HG03097 (cell line): ENCODE data around the gene FBXO34.
"Not testable (repeated sequence)": the region's sequence is repeated elsewhere in the genome, so short reads cannot be mapped to it uniquely, and the experiment has no call there.

Source experiments
- ATAC-seq: cut with Tn5 transposase; IDR thresholded peaks from one replicate; pipeline ENCODE4 v1.9.1; 2021; ENCODE audit not compliant: unreplicated experiment, low FRiP score

FBXO34 gene

GRCh38 chr14:55340482-55340881 lies 69.3 kb downstream of the FBXO34 start:
- no peak for ATAC-seq

GRCh38 chr14:55341781-55342180 lies 70.6 kb downstream of the FBXO34 start:
- ATAC-seq, result no peak

DNA sequence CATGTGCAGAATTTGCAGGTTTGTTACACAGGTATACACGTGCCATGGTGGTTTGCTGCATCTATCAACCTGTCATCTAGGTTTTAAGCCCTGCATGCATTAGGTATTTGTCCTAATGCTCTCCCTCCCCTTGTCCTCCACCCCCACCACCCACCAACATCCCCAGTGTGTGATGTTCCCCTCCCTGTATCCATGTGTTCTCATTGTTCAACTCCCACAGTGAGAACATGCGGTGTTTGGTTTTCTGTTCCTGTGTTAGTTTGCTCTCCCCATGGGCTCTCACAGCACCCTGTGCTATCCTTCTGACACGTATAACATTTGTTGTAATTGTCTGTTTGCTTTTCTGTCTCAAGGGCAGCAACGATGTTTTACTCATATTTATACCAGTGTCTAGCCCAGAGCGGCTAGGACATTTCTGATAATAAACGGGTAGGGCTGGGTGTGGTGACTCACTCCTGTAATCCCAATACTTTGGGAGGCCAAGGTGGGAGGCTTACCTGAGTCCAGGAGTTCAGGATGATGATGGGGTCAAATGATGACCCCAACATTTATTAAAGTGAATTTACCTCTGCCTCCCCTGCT lies 73.5 kb downstream of the FBXO34 start:
- not testable (repeated sequence) for ATAC-seq

DNA sequence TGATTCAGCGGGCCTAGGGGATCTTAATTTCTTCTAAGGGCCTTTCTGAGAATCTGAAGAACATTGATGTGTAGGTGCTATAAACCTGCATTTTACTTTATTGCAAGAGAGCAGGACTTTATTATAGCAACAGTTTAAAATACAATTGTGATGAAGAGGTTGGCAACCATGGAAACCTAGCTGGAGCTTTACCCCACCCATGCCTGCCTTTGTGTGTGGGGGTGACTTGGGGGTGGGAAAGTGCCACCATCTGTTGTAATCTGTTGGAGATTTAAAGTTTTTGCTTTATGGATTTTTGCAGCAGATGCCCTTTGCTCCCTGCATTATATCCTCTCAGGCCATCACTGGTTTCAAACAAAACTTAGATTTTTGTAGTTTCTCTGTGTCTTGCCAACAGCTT lies 75.8 kb downstream of the FBXO34 start:
- no peak for ATAC-seq

DNA sequence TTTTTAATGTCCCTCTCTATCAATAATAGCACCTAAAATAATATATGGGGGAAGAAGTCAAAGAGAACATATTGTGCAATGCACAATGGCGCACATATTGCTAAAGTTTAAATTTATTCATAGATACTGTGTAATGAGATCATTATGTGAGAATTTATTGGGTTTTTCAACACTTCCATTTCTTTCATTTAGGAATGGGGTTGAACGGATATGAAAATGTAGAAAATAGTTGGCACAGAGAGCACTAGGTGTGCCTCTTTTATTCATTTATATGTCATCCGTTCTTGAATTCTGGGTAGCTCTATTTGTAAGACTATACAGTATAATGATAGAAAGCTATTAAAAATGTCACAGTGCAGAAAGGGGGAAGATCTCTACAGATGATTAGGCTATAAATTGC lies 76.5 kb downstream of the FBXO34 start:
- ATAC-seq, result no peak

DNA sequence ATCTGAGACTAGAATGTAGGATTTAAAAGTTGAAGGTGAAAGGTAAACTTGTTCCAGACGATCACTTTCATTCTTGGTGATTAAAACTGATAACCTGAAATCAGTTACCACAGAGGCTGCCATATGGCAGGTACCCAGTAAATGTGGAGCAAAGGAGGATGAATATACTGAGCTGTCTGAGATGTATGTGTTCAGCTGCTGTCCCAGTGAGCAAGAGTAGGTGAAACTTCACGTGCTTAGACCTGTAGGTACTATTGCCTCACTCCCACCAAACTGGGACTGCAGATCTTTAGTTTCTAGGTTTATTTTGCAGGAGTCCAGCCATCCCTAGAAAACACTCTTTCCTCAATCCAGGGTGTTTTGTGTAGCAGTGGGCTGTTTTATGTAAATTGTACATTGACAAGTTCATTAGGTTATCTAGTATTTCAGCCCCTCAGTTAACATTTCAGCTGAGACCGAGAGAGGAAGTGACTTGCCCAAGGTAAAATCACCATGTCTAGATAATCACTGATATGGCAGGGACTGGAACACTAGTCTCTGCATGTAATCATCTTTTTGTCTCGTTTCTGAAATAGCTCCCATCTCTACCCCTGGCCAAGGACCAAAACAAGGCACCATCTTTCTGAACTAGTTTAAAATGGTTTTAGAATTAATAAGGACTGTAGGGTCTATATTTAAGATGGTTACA lies 77.7 kb downstream of the FBXO34 start:
- no peak for ATAC-seq

- no peak for ATAC-seq
These were observed 78.3 kb downstream of the FBXO34 start for GRCh38 chr14:55349565-55349964.

GRCh38 chr14:55350461-55350860 lies 79.2 kb downstream of the FBXO34 start:
- ATAC-seq, result no peak

DNA sequence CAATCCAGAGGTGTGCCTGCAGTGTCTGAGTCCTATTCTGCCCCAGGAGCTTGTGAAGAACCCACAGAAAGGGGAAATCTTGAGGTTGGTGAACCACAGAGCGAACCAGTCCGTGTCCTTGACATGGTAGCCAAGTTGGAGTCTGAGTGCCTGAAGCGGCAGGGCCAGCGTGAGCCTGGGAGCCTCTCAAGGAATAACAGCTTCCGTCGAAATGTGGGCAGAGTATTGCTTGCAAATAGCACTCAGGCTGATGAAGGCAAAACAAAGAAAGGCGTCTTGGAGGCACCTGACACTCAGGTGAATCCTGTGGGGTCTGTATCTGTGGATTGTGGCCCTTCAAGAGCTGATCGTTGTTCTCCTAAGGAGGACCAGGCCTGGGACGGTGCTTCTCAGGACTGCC lies 79.9 kb downstream of the FBXO34 start:
- no peak for ATAC-seq

- ATAC-seq, result no peak
These were observed 81.0 kb downstream of the FBXO34 start for GRCh38 chr14:55352201-55352600.

GRCh38 chr14:55353686-55354467 lies 82.7 kb downstream of the FBXO34 start:
- ATAC-seq, result no peak

DNA sequence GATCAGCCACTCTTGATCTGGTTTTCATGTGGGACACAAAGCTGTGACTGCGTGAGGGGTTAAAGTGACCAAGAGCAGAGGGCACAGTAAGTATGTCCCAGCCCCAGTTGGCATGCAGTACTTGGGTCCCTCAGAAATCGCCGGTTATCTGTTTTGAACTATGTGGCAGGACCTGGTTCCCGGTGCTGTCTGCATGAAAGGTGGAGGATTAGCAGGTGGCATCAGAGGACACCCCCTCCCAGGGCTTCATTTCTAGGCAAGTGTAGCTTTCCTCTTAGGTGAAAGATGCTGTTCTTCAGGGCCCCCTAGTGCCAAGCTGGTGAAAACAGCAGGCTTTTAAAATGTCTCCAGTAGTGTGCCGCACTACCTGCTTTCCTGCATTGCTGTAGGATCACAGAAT lies 83.3 kb downstream of the FBXO34 start:
- no peak for ATAC-seq

DNA sequence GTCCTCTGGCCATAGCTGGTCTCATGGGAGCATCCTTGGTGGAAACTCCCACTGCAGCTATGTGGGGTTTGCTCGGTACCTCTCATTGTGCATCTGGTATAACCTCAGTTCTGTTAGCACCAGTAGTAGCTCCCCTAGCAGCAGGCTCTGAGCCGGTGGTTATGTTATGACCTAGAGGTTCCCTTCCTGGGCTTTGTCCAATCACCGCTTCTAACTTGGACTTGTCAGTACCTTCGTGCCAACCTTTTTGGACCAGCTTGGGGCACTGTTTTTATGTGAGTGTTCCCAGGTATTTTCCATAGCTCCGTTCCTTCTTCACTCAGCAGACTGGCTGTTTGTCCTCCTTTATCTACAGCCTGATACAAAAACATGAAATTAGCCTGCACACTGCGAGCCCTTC lies 84.7 kb downstream of the FBXO34 start:
- no peak for ATAC-seq

GRCh38 chr14:55356913-55357312 lies 85.7 kb downstream of the FBXO34 start:
- ATAC-seq, result no peak

DNA sequence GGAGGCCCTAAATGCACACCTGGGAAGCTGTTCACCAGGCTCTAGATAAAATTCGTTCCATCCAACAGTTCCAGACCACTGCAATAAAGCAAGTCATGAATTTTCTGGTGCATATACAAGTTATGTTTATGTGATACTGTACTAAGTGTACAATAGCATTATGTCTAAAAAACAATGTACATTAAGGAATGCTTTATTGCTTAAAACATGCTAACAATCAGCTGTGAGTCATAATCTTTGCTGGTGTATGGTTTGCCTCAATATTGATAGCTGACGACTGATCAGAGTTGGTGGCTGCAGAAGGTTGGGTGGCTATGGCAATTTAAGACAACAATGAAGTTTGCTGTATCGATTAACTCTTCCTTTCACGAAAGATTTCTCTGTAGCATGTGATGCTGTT lies 88.1 kb downstream of the FBXO34 start:
- ATAC-seq, result no peak

- no peak for ATAC-seq
These were observed 90.0 kb downstream of the FBXO34 start for GRCh38 chr14:55361190-55361589.

- ATAC-seq, result no peak
These were observed 95.0 kb downstream of the FBXO34 start for GRCh38 chr14:55366271-55366670.

- ATAC-seq, result no peak
These were observed 99.7 kb downstream of the FBXO34 start for GRCh38 chr14:55370883-55371455.

- no peak for ATAC-seq
These were observed 101.2 kb downstream of the FBXO34 start for GRCh38 chr14:55372423-55372822.

DNA sequence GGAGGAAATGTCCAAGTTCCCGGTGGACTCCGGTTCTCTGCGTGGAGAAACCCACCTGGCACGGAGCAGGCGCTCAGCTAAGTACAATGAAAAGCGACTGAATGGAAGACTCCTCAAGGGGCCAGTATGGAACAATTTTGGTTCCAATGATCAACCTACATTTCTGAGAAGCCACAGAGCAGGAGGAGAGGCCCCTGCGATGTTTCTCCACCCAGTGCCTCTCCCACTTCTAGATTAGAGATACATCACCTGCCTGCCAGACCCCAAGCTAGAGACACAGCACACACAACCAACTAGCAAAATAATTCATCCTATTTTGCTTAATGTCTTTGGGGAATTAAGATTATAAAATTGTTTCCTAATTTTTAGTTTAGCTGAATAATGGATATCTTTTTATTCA lies 101.6 kb downstream of the FBXO34 start:
- no peak for ATAC-seq
